ENCODE data around the gene CXCL16. TPM values are rescaled to one million over a fixed set of nuclear protein-coding genes. Genes with fewer than 3 reads are reported as not detected.
"Not testable (repeated sequence)": the region's sequence is repeated elsewhere in the genome, so short reads cannot be mapped to it uniquely, and the experiment has no call there.

The CXCL16 gene
- total RNA-seq, 2 donors from 2014 or later: 2.7 to 6.7 TPM

DNA sequence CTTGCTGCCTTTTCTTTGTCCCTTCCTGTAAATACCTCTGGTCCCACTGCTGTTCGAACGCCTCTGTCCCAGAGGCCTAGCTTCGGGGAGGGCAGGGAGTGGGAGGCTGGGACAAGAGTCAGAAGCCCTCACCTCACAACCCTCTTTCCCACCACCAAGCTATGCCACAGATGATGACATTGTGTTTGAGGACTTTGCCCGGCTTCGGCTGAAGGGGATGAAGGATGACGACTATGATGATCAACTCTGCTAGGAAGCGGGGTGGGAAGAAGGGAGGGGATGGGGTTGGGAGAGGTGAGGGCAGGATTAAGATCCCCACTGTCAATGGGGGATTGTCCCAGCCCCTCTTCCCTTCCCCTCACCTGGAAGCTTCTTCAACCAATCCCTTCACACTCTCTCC lies 18.9 kb downstream of the CXCL16 start:
- no peaks in the 10 kb centered on the region for H3K27me3 Mint-ChIP-seq
- H3K27ac Mint-ChIP-seq: peak overlapping the region; percentile 61
- ATAC-seq (replicated peaks): no peak
- H3K4me3 Mint-ChIP-seq: no peak overlapping the region
- H3K9me3 Mint-ChIP-seq: no peaks in the 10 kb centered on the region
- H3K36me3 Mint-ChIP-seq (ENCODE audit: low read depth): peaks cover 62% of the 10 kb centered on the region
- peaks cover 4% of the 10 kb centered on the region for H3K4me1 Mint-ChIP-seq

DNA sequence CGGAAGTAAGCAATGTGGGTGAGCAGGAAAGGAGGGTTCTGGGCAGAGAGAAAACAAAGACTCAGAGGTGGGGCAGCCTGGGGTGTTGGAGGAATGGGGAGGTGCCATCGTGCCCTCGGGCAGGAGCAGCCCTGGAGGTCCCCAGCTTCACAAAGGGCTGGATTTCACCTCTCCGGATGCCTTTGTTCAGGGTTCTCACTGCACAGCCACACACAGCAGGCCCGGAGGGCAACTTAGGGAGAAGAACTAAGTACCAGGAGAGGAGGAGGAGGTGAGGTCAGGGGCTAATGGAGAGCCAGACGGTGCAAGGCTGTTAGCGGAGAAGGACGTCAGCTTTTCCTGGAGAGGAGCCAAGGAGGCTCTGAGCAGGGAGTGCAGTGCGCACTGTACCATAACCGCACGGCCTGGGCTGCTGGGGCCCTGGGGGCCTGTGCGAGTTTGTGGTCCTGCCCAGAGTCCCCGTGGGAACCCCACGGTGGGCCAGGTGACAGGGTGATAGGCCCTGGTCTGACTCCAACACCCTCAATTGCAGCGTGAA lies 20.0 kb downstream of the CXCL16 start:
- Mint-ChIP-seq H3K27ac (peak overlapping the region; percentile 61), H3K4me3 (no peak overlapping the region), H3K4me1 (peaks cover 8% of the 10 kb centered on the region), H3K36me3 (ENCODE audit: low read depth) (peaks cover 72% of the 10 kb centered on the region), H3K9me3 (no peaks in the 10 kb centered on the region), H3K27me3 (no peaks in the 10 kb centered on the region)
- ATAC-seq (replicated peaks): no peak

GRCh38 chr17:4719146-4719545 lies 20.6 kb downstream of the CXCL16 start:
- Mint-ChIP-seq H3K27ac (no peak overlapping the region), H3K4me3 (no peak overlapping the region), H3K27me3 (no peaks in the 10 kb centered on the region), H3K9me3 (no peaks in the 10 kb centered on the region), H3K36me3 (ENCODE audit: low read depth) (peaks cover 76% of the 10 kb centered on the region), H3K4me1 (peaks cover 10% of the 10 kb centered on the region)
- ATAC-seq (replicated peaks): no peak

DNA sequence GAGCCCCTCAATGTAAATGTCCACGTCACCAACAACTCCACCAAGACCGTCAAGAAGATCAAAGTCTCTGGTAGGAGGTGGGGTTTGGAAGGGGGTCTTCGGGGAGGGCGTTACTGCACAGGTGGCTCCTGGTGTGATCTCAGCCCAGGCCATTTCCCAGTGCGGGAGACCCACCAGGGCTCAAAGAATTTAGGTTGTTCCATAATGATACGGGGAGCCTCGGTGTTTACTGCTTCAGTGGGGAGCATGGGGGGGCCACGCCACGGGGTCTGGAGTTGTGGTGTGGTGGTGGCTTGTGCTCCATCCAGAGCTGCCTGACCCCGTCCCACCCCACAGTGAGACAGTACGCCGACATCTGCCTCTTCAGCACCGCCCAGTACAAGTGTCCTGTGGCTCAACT lies 21.5 kb downstream of the CXCL16 start:
- Mint-ChIP-seq H3K36me3 (ENCODE audit: low read depth) (peaks cover 79% of the 10 kb centered on the region), H3K27ac (no peak overlapping the region), H3K4me3 (no peak overlapping the region), H3K9me3 (no peaks in the 10 kb centered on the region), H3K27me3 (no peaks in the 10 kb centered on the region), H3K4me1 (peaks cover 14% of the 10 kb centered on the region)
- ATAC-seq (replicated peaks): no peak

DNA sequence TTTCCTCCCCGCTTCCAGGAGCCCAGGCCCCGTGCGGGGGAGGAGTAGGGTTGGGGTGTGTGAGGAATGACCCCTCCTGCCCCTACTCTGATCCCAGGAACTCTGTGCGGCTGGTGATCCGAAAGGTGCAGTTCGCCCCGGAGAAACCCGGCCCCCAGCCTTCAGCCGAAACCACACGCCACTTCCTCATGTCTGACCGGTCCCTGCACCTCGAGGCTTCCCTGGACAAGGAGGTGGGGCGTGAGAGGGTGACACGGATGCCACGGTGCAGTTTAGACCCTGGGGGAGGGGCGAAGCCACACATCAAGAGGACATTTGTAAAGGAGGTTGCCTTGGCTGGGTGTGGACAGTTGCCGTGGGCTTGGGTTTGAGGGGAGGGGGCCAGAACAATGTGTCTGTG lies 21.9 kb downstream of the CXCL16 start:
- Mint-ChIP-seq H3K9me3 (no peaks in the 10 kb centered on the region), H3K27ac (no peak overlapping the region), H3K4me3 (no peak overlapping the region), H3K4me1 (peaks cover 14% of the 10 kb centered on the region), H3K36me3 (ENCODE audit: low read depth) (peaks cover 79% of the 10 kb centered on the region), H3K27me3 (no peaks in the 10 kb centered on the region)
- no peak for ATAC-seq (replicated peaks)

DNA sequence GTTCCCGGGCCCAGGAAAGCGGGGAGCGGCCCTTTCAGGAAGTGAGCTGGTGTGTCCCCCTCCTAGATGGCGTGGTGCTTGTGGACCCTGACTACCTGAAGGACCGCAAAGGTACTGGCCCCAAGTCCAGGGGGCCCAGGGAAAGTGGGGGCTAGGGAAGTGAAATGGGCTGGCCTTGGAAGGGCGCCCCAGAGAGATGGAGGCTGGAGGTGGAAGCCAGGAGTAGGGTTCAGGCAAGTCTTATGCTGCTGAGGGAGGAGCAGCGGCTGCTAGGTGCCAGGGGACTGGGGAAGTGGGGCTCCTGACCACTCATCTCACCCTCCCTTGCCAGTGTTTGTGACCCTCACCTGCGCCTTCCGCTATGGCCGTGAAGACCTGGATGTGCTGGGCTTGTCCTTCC lies 23.6 kb downstream of the CXCL16 start:
- Mint-ChIP-seq H3K27ac (peak overlapping the region; percentile 89), H3K9me3 (no peaks in the 10 kb centered on the region), H3K27me3 (no peaks in the 10 kb centered on the region), H3K4me3 (peak overlapping the region; percentile 85), H3K4me1 (peaks cover 19% of the 10 kb centered on the region), H3K36me3 (ENCODE audit: low read depth) (peaks cover 85% of the 10 kb centered on the region)
- no peak for ATAC-seq (replicated peaks)

DNA sequence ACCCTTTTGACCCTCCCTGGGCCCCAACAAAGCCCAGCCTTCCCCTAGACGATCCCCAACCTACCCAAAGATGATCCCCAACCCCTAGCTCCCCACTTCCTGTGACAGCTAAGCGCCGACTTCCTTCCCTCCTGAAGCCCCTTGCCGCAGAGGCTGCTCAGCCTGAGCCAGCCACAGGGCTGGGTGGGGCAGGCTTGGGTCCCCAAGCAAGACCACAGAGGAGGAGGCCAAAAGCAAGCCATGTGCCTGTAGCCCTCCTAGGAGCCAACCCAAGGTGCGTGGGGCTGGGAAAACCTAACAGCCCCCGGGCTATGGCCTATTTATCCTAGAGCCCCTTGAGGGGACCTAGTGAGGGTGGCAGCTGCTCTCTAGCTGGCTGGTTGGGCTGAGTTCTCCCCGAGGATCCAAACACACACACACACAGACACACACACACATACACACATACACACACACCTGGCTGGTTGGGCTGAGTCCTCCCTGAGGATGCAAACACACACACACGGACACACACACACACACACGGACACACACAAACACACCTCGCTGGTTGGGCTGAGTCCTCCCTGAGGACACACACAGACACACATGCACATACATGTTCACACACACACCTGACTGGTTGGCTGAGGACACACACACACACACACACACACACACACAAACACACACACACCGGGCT lies 24.5 kb downstream of the CXCL16 start:
- Mint-ChIP-seq H3K27me3 (no peaks in the 10 kb centered on the region), H3K27ac (peak overlapping the region; percentile 89), H3K36me3 (ENCODE audit: low read depth) (peaks cover 78% of the 10 kb centered on the region), H3K4me3 (peak overlapping the region; percentile 85), H3K4me1 (peaks cover 19% of the 10 kb centered on the region), H3K9me3 (no peaks in the 10 kb centered on the region)
- no peak for ATAC-seq (replicated peaks)

GRCh38 chr17:4714340-4715062 lies 25.2 kb downstream of the CXCL16 start:
- not testable (repeated sequence) for ATAC-seq (replicated peaks); H3K9me3 Mint-ChIP-seq; H3K27me3 Mint-ChIP-seq
- Mint-ChIP-seq H3K4me3 (peak overlapping the region; percentile 85), H3K4me1 (peaks cover 24% of the 10 kb centered on the region), H3K27ac (peak overlapping the region; percentile 89), H3K36me3 (ENCODE audit: low read depth) (peaks cover 71% of the 10 kb centered on the region)

DNA sequence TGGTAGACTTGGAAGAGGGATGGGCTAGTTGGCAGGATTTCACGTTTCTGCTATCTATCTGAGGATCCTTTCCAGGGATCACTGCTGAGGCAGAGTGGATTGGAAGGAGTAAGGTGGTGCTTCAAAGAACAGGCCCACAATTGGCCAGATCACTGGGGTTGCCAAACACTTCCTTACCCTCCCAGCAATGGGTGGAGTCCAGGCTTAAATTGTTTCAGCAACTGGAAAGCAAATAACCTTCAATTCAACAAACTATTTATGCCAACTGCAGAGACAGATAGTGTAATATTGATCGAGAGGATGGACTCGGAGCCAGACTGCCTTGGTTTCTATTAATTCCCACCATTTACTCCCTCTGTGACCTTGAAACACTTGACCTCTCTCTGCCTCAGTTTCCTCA lies 27.2 kb downstream of the CXCL16 start:
- Mint-ChIP-seq H3K27me3 (no peaks in the 10 kb centered on the region), H3K27ac (peak overlapping the region; percentile 85), H3K9me3 (no peaks in the 10 kb centered on the region), H3K36me3 (ENCODE audit: low read depth) (peaks cover 52% of the 10 kb centered on the region), H3K4me3 (peak overlapping the region; percentile 85), H3K4me1 (peaks cover 25% of the 10 kb centered on the region)
- ATAC-seq (replicated peaks): no peak

- Mint-ChIP-seq H3K9me3 (no peaks in the 10 kb centered on the region), H3K4me1 (peaks cover 25% of the 10 kb centered on the region)
- no peak for ATAC-seq (replicated peaks)
Observed at GRCh38 chr17:4711661-4712181, 28.0 kb downstream of the CXCL16 start.

GRCh38 chr17:4710693-4711634 lies 28.8 kb downstream of the CXCL16 start:
- Mint-ChIP-seq H3K4me1 (peaks cover 31% of the 10 kb centered on the region), H3K9me3 (no peaks in the 10 kb centered on the region), H3K27me3 (no peaks in the 10 kb centered on the region), H3K4me3 (peak overlapping the region; percentile 85), H3K36me3 (ENCODE audit: low read depth) (peaks cover 42% of the 10 kb centered on the region), H3K27ac (peak overlapping the region; percentile 85)
- peak; percentile 25 for ATAC-seq (replicated peaks)

More at GRCh38 chr17:4711661-4712181, 28.0 kb downstream of the CXCL16 start:
- Mint-ChIP-seq H3K27me3 (no peaks in the 10 kb centered on the region), H3K27ac (peak overlapping the region; percentile 85), H3K36me3 (ENCODE audit: low read depth) (peaks cover 44% of the 10 kb centered on the region), H3K4me3 (peak overlapping the region; percentile 85)

DNA sequence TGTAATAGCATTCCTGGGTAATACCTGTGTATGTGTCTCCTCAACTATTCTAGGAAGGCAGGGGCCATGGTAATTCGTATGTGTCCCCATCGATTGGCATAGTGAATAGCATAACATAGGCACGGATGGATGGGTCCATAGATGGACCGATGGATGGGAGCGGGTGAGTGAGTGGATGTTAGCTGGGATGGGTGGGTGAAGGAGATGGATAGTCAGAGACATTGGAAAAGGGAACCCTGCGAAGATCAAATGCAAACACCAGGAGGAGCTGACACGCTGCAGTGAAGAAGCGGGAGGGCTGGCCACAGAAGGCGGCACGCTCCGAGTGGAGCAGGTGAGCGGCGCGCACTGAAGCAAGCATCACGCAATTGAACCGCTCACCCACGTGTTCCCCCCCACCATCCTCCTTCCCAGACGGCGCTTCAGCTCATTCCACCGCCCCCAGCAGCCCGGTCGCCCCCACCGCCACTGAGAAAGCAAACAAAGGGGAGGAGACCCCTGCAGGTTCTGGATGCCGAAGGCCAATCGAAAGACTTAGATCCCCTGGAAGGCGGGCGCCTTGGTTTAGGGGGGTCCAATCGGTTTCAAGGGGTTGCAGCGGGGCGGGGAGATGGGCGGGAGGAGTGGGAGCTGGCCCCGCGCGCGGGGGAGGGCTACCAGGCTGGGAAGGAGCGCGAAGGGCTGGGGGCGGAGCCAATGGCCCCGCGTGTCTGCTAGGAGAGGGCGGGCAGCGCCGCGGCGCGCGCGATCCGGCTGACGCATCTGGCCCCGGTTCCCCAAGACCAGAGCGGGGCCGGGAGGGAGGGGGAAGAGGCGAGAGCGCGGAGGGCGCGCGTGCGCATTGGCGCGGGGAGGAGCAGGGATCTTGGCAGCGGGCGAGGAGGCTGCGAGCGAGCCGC lies 29.7 kb downstream of the CXCL16 start, which contains the start of gene ARRB2:
TSS of gene ARRB2 (plus strand) at position 839 of the 899 bp plus-strand sequence. CDS start 90 bp downstream, outside the sequence.
- peak within 1 kb of the TSS; percentile 85 for H3K27ac Mint-ChIP-seq
- peak within 1 kb of the TSS; percentile 85 for H3K4me3 Mint-ChIP-seq
- H3K36me3 Mint-ChIP-seq (ENCODE audit: low read depth): peaks cover 34% of the 10 kb centered on the region
- peak; percentile 84 for ATAC-seq (replicated peaks)
- no peaks in the 10 kb centered on the region for H3K27me3 Mint-ChIP-seq
- peaks cover 29% of the 10 kb centered on the region for H3K4me1 Mint-ChIP-seq
- no peaks in the 10 kb centered on the region for H3K9me3 Mint-ChIP-seq

DNA sequence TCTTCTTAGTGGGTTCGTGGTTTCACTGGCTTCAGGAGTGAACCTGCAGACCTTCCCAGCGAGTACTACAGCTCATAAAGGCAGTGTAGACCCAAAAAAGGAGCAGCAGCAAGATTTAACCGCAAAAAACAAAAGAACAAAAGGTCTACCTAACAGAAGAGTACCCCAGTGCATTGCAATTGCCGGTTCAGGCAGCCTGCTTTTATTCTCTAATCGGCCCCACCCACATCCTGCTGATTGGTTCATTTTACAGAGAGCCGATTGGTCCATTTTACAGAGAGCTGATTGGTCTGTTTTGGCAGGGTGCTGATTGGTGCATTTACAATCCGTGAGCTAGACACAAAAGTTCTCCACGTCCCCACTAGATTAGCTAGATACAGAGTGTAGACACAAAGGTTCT lies 31.3 kb downstream of the CXCL16 start:
- peaks cover 28% of the 10 kb centered on the region for H3K4me1 Mint-ChIP-seq
- H3K27ac Mint-ChIP-seq: no peak overlapping the region
- ATAC-seq (replicated peaks): no peak
- H3K4me3 Mint-ChIP-seq: peak overlapping the region; percentile 70
- H3K27me3 Mint-ChIP-seq: no peaks in the 10 kb centered on the region
- no peaks in the 10 kb centered on the region for H3K9me3 Mint-ChIP-seq
- peaks cover 24% of the 10 kb centered on the region for H3K36me3 Mint-ChIP-seq (ENCODE audit: low read depth)
